HG03196 (cell line): ENCODE results near the gene GALNT6.

ENCODE experiments used
- ATAC-seq: cut with Tn5 transposase; IDR thresholded peaks from one replicate; pipeline ENCODE4 v1.9.1; 2021; ENCODE audit not compliant: unreplicated experiment

Gene GALNT6

GRCh38 chr12:51391283-51392123 lies at the start of gene GALNT6:
Gene GALNT6 (minus strand): TSS chr12:51391406. CDS start chr12:51379781, 11,625 bp downstream.
- peak; percentile 40 for ATAC-seq

GRCh38 chr12:51439330-51439729 lies 48.1 kb upstream of the GALNT6 start:
- no peak for ATAC-seq

- no peak for ATAC-seq
Observed at GRCh38 chr12:51437431-51437830, 46.2 kb upstream of the GALNT6 start.

GRCh38 chr12:51434305-51434704 lies 43.1 kb upstream of the GALNT6 start:
- ATAC-seq, result no peak

- ATAC-seq, result no peak
Observed at GRCh38 chr12:51432921-51433320, 41.7 kb upstream of the GALNT6 start.

- ATAC-seq, result no peak
Observed at GRCh38 chr12:51430196-51430895, 39.1 kb upstream of the GALNT6 start.

- ATAC-seq, result no peak
Observed at GRCh38 chr12:51429700-51430099, 38.5 kb upstream of the GALNT6 start.

- no peak for ATAC-seq
Observed at GRCh38 chr12:51428256-51428655, 37.0 kb upstream of the GALNT6 start.

GRCh38 chr12:51424662-51425539 lies 33.7 kb upstream of the GALNT6 start, which contains the start of gene SLC4A8:
Gene SLC4A8 (plus strand): TSS chr12:51424831. CDS start chr12:51424988, 157 bp downstream.
- peak; percentile 75 for ATAC-seq

GRCh38 chr12:51424094-51424661 lies 33.0 kb upstream of the GALNT6 start:
- ATAC-seq, result no peak

- ATAC-seq, result no peak
Observed at GRCh38 chr12:51421266-51421884, 30.2 kb upstream of the GALNT6 start.

- no peak for ATAC-seq
Observed at GRCh38 chr12:51419425-51420193, 28.4 kb upstream of the GALNT6 start.

- no peak for ATAC-seq
Observed at GRCh38 chr12:51417826-51418225, 26.6 kb upstream of the GALNT6 start.

GRCh38 chr12:51415931-51416330 lies 24.7 kb upstream of the GALNT6 start:
- no peak for ATAC-seq

GRCh38 chr12:51413791-51414190 lies 22.6 kb upstream of the GALNT6 start:
- no peak for ATAC-seq

GRCh38 chr12:51413149-51413548 lies 21.9 kb upstream of the GALNT6 start:
- no peak for ATAC-seq

GRCh38 chr12:51409846-51410245 lies 18.6 kb upstream of the GALNT6 start:
- no peak for ATAC-seq

- no peak for ATAC-seq
Observed at GRCh38 chr12:51407604-51408003, 16.4 kb upstream of the GALNT6 start.

- no peak for ATAC-seq
Observed at GRCh38 chr12:51406859-51407258, 15.7 kb upstream of the GALNT6 start.

- no peak for ATAC-seq
Observed at GRCh38 chr12:51406290-51406689, 15.1 kb upstream of the GALNT6 start.
